MM.1S (cell line): Measurements from ENCODE around the gene ZNRF1.

Source experiments
- CTCF ChIP-seq: fragments of 300-600 bp; sonication (generic); IDR thresholded peaks from 2 replicates; pipeline ENCODE4 v1.5.1; 2016; ENCODE audit warnings: antibody characterized with exemption, low read length, mixed read lengths
- EZH2 ChIP-seq: fragments of 300-600 bp; sonication (generic); optimal IDR thresholded peaks from 2 replicates; pipeline ENCODE3; 2017; ENCODE audit warnings: low read depth, mild to moderate bottlenecking, antibody characterized with exemption, low read length, mixed read lengths
- EZH2phosphoT487 ChIP-seq: fragments of 300-600 bp; sonication (generic); IDR thresholded peaks from 2 replicates; pipeline ENCODE4 v1.6.1; 2018; ENCODE audit warnings: antibody characterized with exemption, low read length

- TF ChIP-seq CTCF (no peak), EZH2 (no peak), EZH2phosphoT487 (no peak)
Measured at GRCh38 chr16:75024182-75024581, 25.4 kb downstream of the ZNRF1 start.
